CD4-positive, alpha-beta T cell (primary cell): Measurements from ENCODE around the gene CCSER2. TPM values are rescaled to one million over a fixed set of nuclear protein-coding genes. Genes with fewer than 3 reads are reported as not detected.

Experiments used
- ATAC-seq: fragments of 200-7000 bp; cut with Tn5 transposase; one replicate; pipeline ENCODE4 v1.10.0; 2022; ENCODE audit warnings: mild to moderate bottlenecking; ENCODE audit not compliant: poor library complexity
- CTCF ChIA-PET: fragments of 350-600 bp; sonication (Branson Sonifier 250); formaldehyde crosslinking; loops from one replicate; lab custom pipeline; 2021; ENCODE audit warnings: antibody characterized with exemption, inconsistent platforms; lab: Charles Lee
- POLR2A ChIA-PET: fragments of 350-600 bp; sonication (Branson Sonifier 250); formaldehyde crosslinking; loops from one replicate; lab custom pipeline; 2021; ENCODE audit warnings: antibody characterized with exemption, inconsistent platforms; lab: Charles Lee
- DNase-seq, 14 experiments: peaks; one replicate each; pipeline ENCODE4 v3.0.0-alpha.2; 2013 to 2020; ENCODE audit warnings: mixed read lengths in 2 of 14
- H3K27ac ChIP-seq, 2 donors: one replicate each; pipeline versions ENCODE4 v1.5.1 to v1.7.0; 2013; ENCODE audit warnings: low read length in 2 of 2, low read depth in 1 of 2, mild to moderate bottlenecking in 1 of 2
- H3K27me3 ChIP-seq, 2 experiments: 1 replicate in 1 of 2; 2 replicates in 1 of 2; pipeline versions ENCODE4 v1.6.1 to v1.7.0; 2013; ENCODE audit warnings: low read length in 2 of 2, control low read depth in 1 of 2, mild to moderate bottlenecking in 1 of 2, moderate library complexity in 1 of 2; ENCODE audit not compliant: insufficient read depth in 2 of 2, control insufficient read depth in 1 of 2
- H3K36me3 ChIP-seq: one replicate; pipeline ENCODE4 v1.6.1; 2013; ENCODE audit warnings: low read length, control low read depth; ENCODE audit not compliant: insufficient read depth
- H3K4me1 ChIP-seq: one replicate; pipeline ENCODE4 v1.6.1; 2013; ENCODE audit warnings: low read length, control low read depth; ENCODE audit not compliant: insufficient read depth
- H3K4me3 ChIP-seq: one replicate; pipeline ENCODE4 v1.5.1; 2013; ENCODE audit warnings: mild to moderate bottlenecking, low read length, moderate library complexity
- H3K9me3 ChIP-seq, 2 experiments: 1 replicate in 1 of 2; 2 replicates in 1 of 2; pipeline versions ENCODE4 v1.6.1 to v1.7.0; 2013; ENCODE audit warnings: low read length in 2 of 2, mild to moderate bottlenecking in 2 of 2, control low read depth in 1 of 2, moderate library complexity in 1 of 2; ENCODE audit not compliant: control insufficient read depth in 1 of 2, insufficient read depth in 1 of 2
- H3K27ac Mint-ChIP-seq: one replicate; pipeline ENCODE4 v1.8.0; 2020; ENCODE audit warnings: mixed read lengths
- H3K27me3 Mint-ChIP-seq: one replicate; pipeline ENCODE4 v1.8.0; 2021; ENCODE audit warnings: mixed read lengths
- H3K36me3 Mint-ChIP-seq: one replicate; pipeline ENCODE4 v1.8.0; 2021; ENCODE audit warnings: low read depth, mixed read lengths
- H3K4me1 Mint-ChIP-seq: one replicate; pipeline ENCODE4 v1.8.0; 2021; ENCODE audit warnings: low read depth, mixed read lengths
- H3K4me3 Mint-ChIP-seq: one replicate; pipeline ENCODE4 v1.8.0; 2020; ENCODE audit warnings: mild to moderate bottlenecking, mixed read lengths
- H3K9me3 Mint-ChIP-seq: one replicate; pipeline ENCODE4 v1.8.0; 2020; ENCODE audit warnings: mixed read lengths
- CTCF ChIP-seq: fragments of 200-600 bp; IDR thresholded peaks from one replicate; pipeline ENCODE4 v1.8.0; 2022; ENCODE audit warnings: antibody characterized with exemption, mild to moderate bottlenecking
- intact Hi-C, 2 experiments: fragments of 100-400 bp; cut with DNase I in 1 of 2; cut with micrococcal nuclease in 1 of 2; formaldehyde crosslinking; loops; one replicate each; pipeline versions ENCODE4 v1.15.1 to v1.9.0; 2023 to 2025; cut with DNase I, micrococcal nuclease
- total RNA-seq, 174 experiments: library from RNA in 2 of 174; stranded (reverse) in 2 of 174; gene quantifications; one replicate each; pipeline ENCODE4 v1.2.3 and lab custom pipeline; 2021 to 2026

Gene CCSER2
- total RNA-seq, 2 experiments from 2014 or later = 134 to 148 TPM

GRCh38 chr10:84298057-84298456 is 30.3 kb upstream of the CCSER2 start:
- POLR2A ChIA-PET = no interaction called here

GRCh38 chr10:84302223-84302622 is 26.2 kb upstream of the CCSER2 start:
- H3K27ac Mint-ChIP-seq = no peak overlapping the region
- ChIA-PET CTCF (no interaction called here), POLR2A (no interaction called here)
- no peaks in the 10 kb centered on the region for H3K36me3 ChIP-seq
- intact Hi-C loops = no loop called here
- no peak overlapping the region for H3K4me3 ChIP-seq
- TF ChIP-seq CTCF = no peak
- no peaks in the 10 kb centered on the region for H3K9me3 Mint-ChIP-seq
- H3K27ac ChIP-seq = no peak overlapping the region
- H3K27me3 Mint-ChIP-seq = no peaks in the 10 kb centered on the region
- no peaks in the 10 kb centered on the region for H3K9me3 ChIP-seq
- ATAC-seq (no peak), DNase-seq (no peak)
- no peaks in the 10 kb centered on the region for H3K4me1 ChIP-seq
- no peaks in the 10 kb centered on the region for H3K36me3 Mint-ChIP-seq
- no peak overlapping the region for H3K4me3 Mint-ChIP-seq
- H3K27me3 ChIP-seq = no peaks in the 10 kb centered on the region
- H3K4me1 Mint-ChIP-seq = no peaks in the 10 kb centered on the region

More at GRCh38 chr10:84298057-84298456, 30.3 kb upstream of the CCSER2 start:
- no peaks in the 10 kb centered on the region for H3K9me3 ChIP-seq
- H3K36me3 ChIP-seq = no peaks in the 10 kb centered on the region
- no peak overlapping the region for H3K4me3 ChIP-seq
- H3K4me1 ChIP-seq = no peaks in the 10 kb centered on the region
- CTCF ChIA-PET = no interaction called here
- Mint-ChIP-seq H3K36me3 (no peaks in the 10 kb centered on the region), H3K27me3 (no peaks in the 10 kb centered on the region), H3K4me1 (peaks cover 7% of the 10 kb centered on the region), H3K27ac (no peak overlapping the region), H3K4me3 (no peak overlapping the region), H3K9me3 (no peaks in the 10 kb centered on the region)
- DNase-seq = no peak
- no peaks in the 10 kb centered on the region for H3K27me3 ChIP-seq
- no peak for TF ChIP-seq CTCF
- no peak overlapping the region for H3K27ac ChIP-seq
- ATAC-seq = no peak
- intact Hi-C loops = no loop called here

GRCh38 chr10:84306751-84307384 is 21.5 kb upstream of the CCSER2 start:
- peaks cover 15% of the 10 kb centered on the region for H3K4me1 ChIP-seq
- ATAC-seq (no peak), DNase-seq (no peak)
- Mint-ChIP-seq H3K36me3 (no peaks in the 10 kb centered on the region), H3K4me1 (peaks cover 16% of the 10 kb centered on the region), H3K27me3 (no peaks in the 10 kb centered on the region), H3K27ac (no peak overlapping the region), H3K9me3 (no peaks in the 10 kb centered on the region), H3K4me3 (no peak overlapping the region)
- H3K4me3 ChIP-seq = no peak overlapping the region
- ChIA-PET POLR2A (no interaction called here), CTCF (no interaction called here)
- no peaks in the 10 kb centered on the region for H3K9me3 ChIP-seq
- H3K27ac ChIP-seq = no peak overlapping the region
- TF ChIP-seq CTCF = no peak
- intact Hi-C loops = no loop called here
- no peaks in the 10 kb centered on the region for H3K36me3 ChIP-seq
- H3K27me3 ChIP-seq = no peaks in the 10 kb centered on the region
